ENCODE results near the gene DENND6B. TPM values are rescaled to one million over a fixed set of nuclear protein-coding genes. Genes with fewer than 3 reads are reported as not detected.
"Not testable (repeated sequence)": the region's sequence is repeated elsewhere in the genome, so short reads cannot be mapped to it uniquely, and the experiment has no call there.

DENND6B gene
- total RNA-seq (2021; fragmentation: NEBNext Ultra II Directional; extraction: Animal tissue kit (Norgen Biotek cat#: 25700)), result 1 to 10 TPM; 1.4 to 2.5 (median 1.9) TPM
- long read RNA-seq, full-length matches to known transcripts, result 1 of 6 reads
- long read RNA-seq, partial matches to known transcripts, result 0 of 6 reads
- long read RNA-seq, other reads (novel, unspliced or antisense), result 5 of 6 reads

- H3K36me3 Mint-ChIP-seq (ENCODE audit: low read depth), result peaks cover 4% of the 10 kb centered on the region; the same call in 1 of the 2 replicates
- H3K27me3 Mint-ChIP-seq (ENCODE audit: insufficient read depth), result no peaks in the 10 kb centered on the region
- TF ChIP-seq CTCF (IDR thresholded peaks at IDR 0.05), result peak; percentile 70
- H3K4me1 Mint-ChIP-seq (ENCODE audit: low read depth), result peaks cover 31% of the 10 kb centered on the region
- H3K9me3 Mint-ChIP-seq, result no peaks in the 10 kb centered on the region
- peak; percentile 46 for DNase-seq
- peak within 1 kb of the TSS; percentile 91 for H3K4me3 Mint-ChIP-seq
- H3K27ac Mint-ChIP-seq, result peak within 1 kb of the TSS; percentile 87
Observed at GRCh38 chr22:50326956-50327710, at the start of gene DENND6B. TSS of gene DENND6B (minus strand) at chr22:50327012. CDS start at chr22:50326988, 24 bp downstream.

GRCh38 chr22:50376085-50376651 lies 49.4 kb upstream of the DENND6B start:
- Mint-ChIP-seq H3K27ac (no peak overlapping the region), H3K9me3 (no peaks in the 10 kb centered on the region), H3K4me3 (no peak overlapping the region), H3K4me1 (ENCODE audit: low read depth) (no peaks in the 10 kb centered on the region), H3K36me3 (ENCODE audit: low read depth) (peaks cover 21% of the 10 kb centered on the region), H3K27me3 (ENCODE audit: insufficient read depth) (no peaks in the 10 kb centered on the region; the same call in 1 of the 2 replicates)
- TF ChIP-seq CTCF (IDR thresholded peaks at IDR 0.05), result no peak
- no peak for DNase-seq

GRCh38 chr22:50371101-50371648 lies 44.4 kb upstream of the DENND6B start:
- Mint-ChIP-seq H3K9me3 (no peaks in the 10 kb centered on the region), H3K27ac (no peak overlapping the region), H3K36me3 (ENCODE audit: low read depth) (peaks cover 7% of the 10 kb centered on the region), H3K4me3 (no peak overlapping the region), H3K27me3 (ENCODE audit: insufficient read depth) (no peaks in the 10 kb centered on the region; the same call in 1 of the 2 replicates), H3K4me1 (ENCODE audit: low read depth) (peaks cover 13% of the 10 kb centered on the region)
- no peak for DNase-seq
- TF ChIP-seq CTCF (IDR thresholded peaks at IDR 0.05), result no peak

GRCh38 chr22:50367778-50368500 lies 41.1 kb upstream of the DENND6B start:
- Mint-ChIP-seq H3K27me3 (ENCODE audit: insufficient read depth) (no peaks in the 10 kb centered on the region; the same call in 1 of the 2 replicates), H3K27ac (no peak overlapping the region), H3K4me1 (ENCODE audit: low read depth) (peaks cover 30% of the 10 kb centered on the region)

GRCh38 chr22:50363803-50364194 lies 37.0 kb upstream of the DENND6B start:
- H3K9me3 Mint-ChIP-seq; H3K4me3 Mint-ChIP-seq; H3K27ac Mint-ChIP-seq; H3K27me3 Mint-ChIP-seq (ENCODE audit: insufficient read depth); DNase-seq: not testable (repeated sequence)
- Mint-ChIP-seq H3K36me3 (ENCODE audit: low read depth) (peaks cover 16% of the 10 kb centered on the region), H3K4me1 (ENCODE audit: low read depth) (peaks cover 46% of the 10 kb centered on the region)

More at GRCh38 chr22:50367778-50368500, 41.1 kb upstream of the DENND6B start:
- TF ChIP-seq CTCF (IDR thresholded peaks at IDR 0.05), result no peak
- peaks cover 5% of the 10 kb centered on the region; the same call in 1 of the 2 replicates for H3K9me3 Mint-ChIP-seq
- H3K36me3 Mint-ChIP-seq (ENCODE audit: low read depth), result peaks cover 6% of the 10 kb centered on the region
- no peak overlapping the region for H3K4me3 Mint-ChIP-seq
- DNase-seq, result no peak

All from HFFc6 (cell line).